Mesenteric fat pad (tissue), 1 donor: Measurements from ENCODE around the gene NRGN. TPM values are rescaled to one million over a fixed set of nuclear protein-coding genes. Genes with fewer than 3 reads are reported as not detected.

Experiments
- DNase-seq: peaks from one replicate; pipeline ENCODE4 v3.0.0-alpha.2; 2020; ENCODE audit warnings: low spot score
- long read RNA-seq: library from polyadenylated mRNA; unstranded; transcript quantifications from one replicate; pipeline ENCODE4 v2.0.0, GENCODE V29; 2020
- total RNA-seq: library from RNA; stranded (reverse); fragmentation: NEBNext Ultra II Directional; extraction: Animal tissue kit (Norgen Biotek cat#: 25700); gene quantifications from one replicate; pipeline ENCODE4 v1.2.1, GENCODE V29; 2021
- donor health status: DM: yes; HTN: yes; CAD: no.

NRGN gene
- 4.0 TPM for total RNA-seq
- long read RNA-seq: 0 reads

DNA sequence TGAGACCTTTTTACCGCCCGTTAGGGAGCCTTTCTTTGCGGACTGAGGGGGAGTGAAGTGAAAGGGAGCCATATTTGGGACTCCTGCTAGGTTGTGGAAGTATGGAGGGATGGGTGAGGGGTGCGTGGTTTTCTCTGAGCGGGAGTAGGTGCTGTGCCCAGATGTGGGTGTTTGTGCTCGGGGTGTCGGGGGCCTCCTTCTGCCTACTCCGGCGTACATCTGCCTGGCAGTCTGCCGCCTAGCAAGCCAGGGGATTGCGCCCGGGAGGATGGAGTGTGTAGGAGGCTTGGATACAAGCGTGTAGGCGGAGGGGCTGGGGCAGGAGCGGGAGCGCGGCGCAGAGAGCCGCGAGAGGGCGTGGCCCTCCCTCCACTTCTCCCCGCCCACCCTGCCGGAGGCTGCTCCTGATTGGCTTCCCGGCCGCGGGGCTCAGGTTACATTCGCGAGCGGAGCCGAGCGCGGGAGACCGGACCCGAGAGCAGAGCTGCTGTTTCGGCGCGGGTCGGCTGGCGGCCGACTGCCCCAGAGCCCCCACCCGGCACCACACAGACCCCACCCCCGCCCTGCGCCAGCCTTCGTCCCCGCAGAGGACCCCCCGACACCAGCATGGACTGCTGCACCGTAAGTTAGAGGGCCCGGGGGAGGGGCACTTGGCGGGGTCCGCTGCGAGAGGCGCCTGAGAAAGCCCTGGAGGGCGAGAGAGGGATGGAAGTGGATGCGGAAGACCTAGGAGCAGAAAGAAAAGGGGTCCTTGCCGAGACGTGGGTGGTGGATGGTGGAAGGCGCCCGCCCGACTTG is at the start of gene NRGN:
TSS of gene NRGN (plus strand) at position 464 of the 798 bp plus-strand sequence. CDS start at position 607, 143 bp downstream.
- DNase-seq: no peak

DNA sequence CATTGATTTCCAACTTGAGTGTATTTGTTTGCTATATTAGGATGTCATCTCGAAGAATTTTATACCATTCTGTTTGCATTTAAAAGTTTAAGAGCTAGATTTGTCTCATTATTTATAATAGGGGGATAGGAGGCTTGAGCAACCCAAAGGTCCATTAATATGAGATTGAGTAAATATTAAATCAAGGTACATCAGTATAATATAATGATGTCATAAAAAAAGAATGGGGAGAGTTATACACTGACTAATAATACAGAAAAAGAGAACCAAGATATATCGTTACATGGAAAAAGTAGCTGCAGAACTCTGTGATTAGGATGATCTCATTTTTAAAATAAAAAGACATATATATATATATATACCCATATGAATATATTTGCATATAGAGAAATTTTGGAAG is 46.6 kb upstream of the NRGN start:
- DNase-seq: no peak

DNA sequence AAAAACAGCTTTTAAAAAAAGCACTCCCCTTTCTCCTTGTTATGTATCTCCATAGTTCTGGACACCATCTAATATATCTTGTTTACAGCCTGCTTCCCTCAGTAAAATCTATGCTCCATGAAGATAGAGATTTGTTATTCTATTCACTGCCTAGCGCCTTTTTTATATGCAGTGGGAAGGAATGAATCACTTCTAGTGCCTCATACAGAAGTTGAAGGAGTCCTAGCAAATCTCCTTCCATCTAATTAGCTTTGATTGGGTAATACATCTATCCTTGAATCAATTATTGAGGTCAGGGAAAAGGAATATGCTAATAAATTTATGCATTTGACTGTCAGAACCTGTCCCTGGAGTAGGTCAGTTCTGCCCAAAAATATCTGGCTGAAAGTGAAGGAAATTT is 40.2 kb upstream of the NRGN start:
- DNase-seq: no peak

DNA sequence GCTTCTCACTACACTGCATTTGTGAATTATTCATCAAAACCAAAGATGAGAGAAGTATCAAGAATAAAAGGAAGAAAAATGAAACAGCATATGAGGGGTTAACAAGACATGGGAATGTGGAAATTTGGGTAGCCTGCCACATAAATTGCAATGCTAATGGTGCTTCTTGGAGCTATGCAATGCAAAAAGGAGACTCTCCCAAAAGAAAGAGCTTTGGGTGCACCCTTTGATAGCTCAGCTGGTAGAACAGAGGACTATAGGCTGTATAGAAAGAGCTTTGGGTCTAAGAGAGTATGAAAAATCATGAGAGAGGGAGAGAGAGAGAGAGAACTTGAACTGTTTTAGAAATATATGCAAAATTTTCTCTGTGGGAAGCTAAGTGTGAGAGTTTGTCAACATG is 39.7 kb upstream of the NRGN start:
- DNase-seq: no peak

DNA sequence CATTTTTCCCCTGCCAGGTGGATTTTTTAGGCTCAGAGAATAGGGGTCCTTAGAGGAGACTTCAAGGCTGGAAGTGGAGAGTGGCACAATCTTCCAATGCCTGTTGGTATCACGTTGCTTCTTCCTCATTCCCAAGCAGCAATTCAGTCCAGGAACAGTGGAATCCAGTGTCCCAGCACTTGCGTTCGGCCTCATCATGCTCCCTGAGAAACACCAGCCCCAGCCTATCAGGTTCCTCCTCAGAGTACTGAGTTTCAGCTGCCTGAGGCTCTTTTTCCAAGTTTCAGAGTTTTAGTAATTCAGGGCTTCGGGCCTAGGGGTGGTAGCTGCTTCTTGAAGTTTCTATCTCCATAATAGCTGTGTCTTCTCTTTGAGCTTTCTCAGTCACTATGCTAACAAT is 31.9 kb upstream of the NRGN start:
- no peak for DNase-seq

DNA sequence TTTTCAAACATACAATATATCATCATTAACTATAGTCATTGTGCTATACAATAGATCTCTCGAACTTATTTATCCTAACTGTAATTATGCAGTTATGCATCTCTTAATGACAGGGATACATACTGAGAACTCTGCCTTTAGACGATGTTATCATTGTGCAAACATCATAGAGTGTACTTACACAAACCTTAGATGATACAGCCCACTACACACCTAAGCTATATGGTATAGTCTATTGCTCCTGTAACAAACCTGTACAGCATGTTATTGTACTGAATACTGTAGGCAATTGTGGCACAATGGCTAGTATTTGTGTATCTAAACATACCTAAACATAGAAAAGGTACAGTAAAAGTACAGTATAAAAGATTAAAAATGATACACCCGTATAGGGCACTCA is 27.4 kb upstream of the NRGN start:
- DNase-seq: no peak

GRCh38 chr11:124716591-124716990 is 23.2 kb upstream of the NRGN start:
- no peak for DNase-seq

GRCh38 chr11:124717421-124717785 is 22.3 kb upstream of the NRGN start:
- no peak for DNase-seq

DNA sequence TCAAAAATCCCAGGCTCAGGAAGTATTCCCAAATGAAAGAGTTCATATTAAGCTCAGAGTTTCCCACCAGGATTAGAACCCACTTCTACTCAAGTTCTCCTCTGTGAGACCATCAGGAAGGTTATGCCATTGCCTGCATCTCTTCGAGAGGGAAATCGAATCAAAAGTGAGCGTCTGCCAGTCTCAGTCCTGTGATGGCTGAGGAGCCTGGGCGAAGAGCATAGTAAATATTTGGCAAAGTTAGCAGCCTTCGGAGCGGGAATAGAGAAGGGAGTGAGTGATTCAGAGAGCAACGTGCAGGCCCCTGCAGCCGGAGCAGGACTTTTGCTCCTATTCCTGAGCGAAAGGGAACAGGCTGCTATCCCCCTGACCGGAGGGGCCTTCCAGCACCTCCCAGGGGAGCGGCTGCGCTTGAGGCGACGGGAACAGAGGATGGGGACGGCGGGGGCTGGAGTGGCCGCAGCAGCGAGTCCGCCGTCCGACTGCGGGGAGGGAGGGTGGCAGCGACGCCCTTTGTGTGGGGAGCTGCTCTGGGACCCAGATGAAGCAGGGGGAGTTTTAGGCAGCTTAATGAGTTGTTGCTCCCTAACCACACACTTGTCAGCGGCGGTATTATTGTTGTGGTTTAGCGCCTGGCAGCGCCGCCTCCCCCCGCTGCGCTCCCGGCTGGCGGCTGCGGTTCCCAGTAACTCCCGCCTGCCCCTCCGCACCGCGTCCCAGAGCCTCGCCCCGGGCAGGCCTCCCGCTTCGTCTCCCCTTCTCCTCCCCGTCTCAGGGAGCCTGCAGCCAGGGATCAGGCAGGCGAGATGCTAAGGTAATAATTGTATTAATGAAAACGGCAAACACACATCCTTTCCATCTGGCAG is 21.7 kb upstream of the NRGN start:
- DNase-seq: no peak

DNA sequence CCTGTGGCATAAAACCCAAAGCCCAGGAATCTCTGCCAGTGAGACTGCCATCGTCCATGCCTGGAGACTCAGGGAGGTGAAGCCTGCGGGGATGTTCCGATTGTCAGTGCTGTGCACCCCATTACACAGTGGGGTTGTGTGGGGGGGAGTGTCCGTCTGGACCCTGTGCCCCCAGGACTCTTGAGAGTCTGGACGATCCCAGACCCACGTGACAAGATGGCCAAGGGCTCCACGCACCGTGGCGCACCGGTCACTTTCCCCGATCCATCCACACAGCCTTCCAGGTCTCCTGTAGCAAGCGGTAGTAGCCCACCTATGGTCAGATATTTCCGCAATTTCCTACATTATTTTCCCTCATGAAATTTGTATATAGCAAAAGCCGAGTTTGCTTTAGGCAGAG is 20.9 kb upstream of the NRGN start:
- DNase-seq: no peak

DNA sequence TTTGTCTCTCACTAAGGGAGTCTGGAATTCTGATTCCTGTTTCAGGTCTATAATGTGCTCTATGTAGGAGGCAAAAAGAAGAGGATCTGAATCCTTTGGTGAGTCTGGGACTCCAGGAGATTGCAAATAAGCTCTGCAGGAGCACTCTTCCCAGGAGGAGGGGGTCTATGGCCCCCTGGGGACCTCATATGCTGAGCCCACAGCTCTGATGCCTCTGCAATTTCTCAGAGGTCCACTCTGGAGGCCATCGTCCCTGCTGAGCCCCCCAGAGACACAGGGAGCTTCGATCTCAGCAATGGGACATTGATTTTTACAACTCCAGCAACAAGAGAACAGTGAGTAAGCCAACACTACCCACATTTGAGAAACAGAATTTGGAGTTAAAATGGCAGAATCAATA is 20.2 kb upstream of the NRGN start:
- DNase-seq: no peak

- no peak for DNase-seq
These were observed 17.6 kb upstream of the NRGN start for GRCh38 chr11:124722176-124722575.

GRCh38 chr11:124724979-124725718 is 14.6 kb upstream of the NRGN start:
- no peak for DNase-seq

DNA sequence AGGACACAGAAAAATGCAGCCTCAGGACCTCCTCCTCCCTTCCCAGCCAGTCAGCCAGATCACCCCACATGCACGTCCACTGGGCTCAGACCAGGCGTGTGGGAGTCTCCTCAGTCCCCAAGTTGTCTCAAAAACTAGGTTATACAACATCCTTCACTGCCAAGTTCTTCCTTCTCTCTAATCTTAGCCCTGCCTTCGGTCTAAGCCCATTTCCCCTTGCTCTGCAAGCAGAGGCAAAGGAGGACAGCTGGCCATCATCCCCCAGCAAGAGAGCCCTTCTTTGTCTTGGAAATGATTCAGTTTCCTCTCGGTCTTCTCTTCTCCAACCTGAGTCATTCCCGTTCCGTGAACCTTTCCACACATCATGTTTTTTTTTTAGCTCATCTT is 14.0 kb upstream of the NRGN start:
- no peak for DNase-seq

DNA sequence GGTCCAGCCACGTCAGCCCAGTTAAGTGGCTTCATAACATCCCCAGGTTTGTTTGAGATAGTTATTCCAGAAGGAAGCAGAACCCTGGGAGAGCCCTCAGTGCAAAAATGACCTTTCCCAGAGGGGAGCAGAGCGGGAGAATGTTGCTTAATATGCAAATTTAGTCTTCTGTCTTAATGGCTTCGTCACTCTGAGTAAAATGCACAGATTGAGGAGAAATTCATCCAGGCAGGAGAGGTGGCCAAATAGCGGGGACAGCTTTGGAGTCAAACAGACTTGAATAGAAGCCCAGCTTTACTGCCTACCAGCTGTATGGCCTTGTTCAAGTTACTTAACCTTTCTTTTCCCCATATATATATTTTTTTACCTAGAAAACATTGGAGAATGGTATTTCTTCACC is 12.3 kb upstream of the NRGN start:
- no peak for DNase-seq

GRCh38 chr11:124728134-124728533 is 11.6 kb upstream of the NRGN start:
- DNase-seq: no peak

DNA sequence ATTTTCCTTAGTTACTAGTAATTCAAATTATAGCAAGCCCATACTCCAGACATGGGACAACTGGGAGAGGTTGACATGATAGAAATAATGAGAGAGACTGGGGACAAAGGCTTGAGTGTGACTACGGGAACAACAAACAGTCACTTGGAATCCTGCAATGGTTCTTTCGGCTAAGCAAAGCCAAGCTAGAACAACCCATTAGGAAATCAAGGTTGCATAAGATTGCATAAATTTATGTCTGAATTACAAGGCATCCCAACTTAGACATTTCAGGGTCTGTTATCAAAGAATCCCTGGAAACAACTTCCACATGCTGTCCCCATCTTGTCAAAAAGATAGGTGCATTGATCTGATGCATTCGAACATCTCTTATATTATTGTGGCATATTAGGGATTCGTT is 10.2 kb upstream of the NRGN start:
- no peak for DNase-seq

DNA sequence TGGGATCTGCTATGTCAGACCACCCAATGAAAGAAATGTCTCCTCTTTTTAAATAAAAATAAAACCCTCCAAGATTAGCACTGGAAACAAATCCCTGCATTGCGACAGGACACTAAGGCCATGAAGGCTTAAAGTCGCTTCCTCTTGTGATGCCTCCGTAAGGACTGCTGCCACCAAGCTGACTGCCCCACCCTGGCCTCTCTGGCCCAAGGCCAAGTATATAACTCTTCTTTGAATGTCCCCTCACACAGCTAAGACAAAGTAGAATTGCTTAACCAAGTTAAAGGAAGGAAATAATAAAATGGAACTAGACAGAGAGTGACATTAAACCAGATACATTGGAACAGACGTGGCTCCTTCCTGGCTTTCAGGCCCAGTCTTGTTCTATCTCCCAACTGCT is 7.5 kb upstream of the NRGN start:
- DNase-seq: no peak

DNA sequence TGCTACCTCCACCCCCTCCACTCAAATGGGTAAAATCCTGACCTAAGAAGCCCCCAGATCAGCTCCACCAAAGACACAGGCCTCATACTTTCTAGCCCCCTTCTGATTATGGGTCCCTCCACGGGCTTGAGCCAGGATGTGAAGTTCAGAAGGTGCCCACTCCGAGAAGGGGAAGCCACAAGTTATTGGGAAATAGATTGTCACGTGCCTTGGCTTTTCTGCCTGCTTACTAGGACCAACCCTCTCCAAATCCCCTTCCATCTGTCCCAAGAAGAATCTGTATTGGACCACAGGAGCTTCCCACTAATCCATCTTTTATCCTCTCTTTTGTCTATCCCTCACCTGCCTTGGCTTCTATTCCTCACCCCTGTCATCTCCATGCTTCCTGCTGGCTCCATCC is 3.0 kb upstream of the NRGN start:
- no peak for DNase-seq

DNA sequence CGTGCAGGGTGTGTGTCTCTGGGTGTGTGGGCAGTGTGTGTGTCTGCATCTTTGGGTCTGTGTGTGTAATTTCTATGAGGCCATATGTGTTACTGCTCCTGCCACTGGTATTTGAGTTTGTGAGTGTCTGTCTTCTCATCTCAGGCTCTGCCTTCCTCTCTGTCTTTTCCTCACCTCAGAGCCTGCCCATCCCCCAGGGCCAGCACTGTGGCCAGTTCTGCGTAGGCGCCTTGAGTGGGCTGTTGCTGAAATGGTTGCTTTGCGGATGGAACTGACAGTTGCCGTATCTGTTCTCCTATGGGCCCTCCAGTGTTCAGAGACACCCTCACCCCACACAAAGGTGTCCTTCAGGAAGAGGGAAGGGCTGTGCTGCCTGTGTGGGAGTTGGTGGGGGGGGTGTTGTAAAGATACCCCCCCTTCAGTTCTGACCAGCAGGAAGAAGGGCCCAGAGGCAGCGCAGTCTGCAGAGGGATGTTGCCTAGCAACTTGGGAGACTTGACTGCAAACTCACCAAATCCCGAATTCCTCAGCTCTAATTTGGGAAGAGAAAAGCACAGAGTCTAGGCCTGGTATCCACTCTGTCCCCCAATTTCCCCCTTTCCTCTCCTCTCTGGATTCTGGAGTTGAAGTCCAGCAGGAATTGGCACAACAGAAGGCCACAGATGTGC is 2.0 kb upstream of the NRGN start:
- DNase-seq: no peak

GRCh38 chr11:124738713-124739478 is 846 bp upstream of the NRGN start:
- DNase-seq: no peak
